Islet precursor cell (in vitro differentiated cells): Measurements from ENCODE around the gene NRROS.

ENCODE experiments used
- DNase-seq: peaks from one replicate; pipeline ENCODE4 v3.0.0-alpha.2; 2018

The NRROS gene

GRCh38 chr3:196651819-196652218 is 12.3 kb downstream of the NRROS start:
- no peak for DNase-seq

- no peak for DNase-seq
Observed at GRCh38 chr3:196652961-196653795, 13.7 kb downstream of the NRROS start.

- DNase-seq: no peak
Observed at GRCh38 chr3:196654006-196654734, 14.7 kb downstream of the NRROS start.

GRCh38 chr3:196654735-196655090 is 15.2 kb downstream of the NRROS start:
- DNase-seq: peak; percentile 71

- no peak for DNase-seq
Observed at GRCh38 chr3:196655496-196655895, 16.0 kb downstream of the NRROS start.

GRCh38 chr3:196656213-196656612 is 16.7 kb downstream of the NRROS start:
- no peak for DNase-seq

- no peak for DNase-seq
Observed at GRCh38 chr3:196659901-196660351, 20.4 kb downstream of the NRROS start.

GRCh38 chr3:196660381-196661166 is 21.1 kb downstream of the NRROS start:
- DNase-seq: no peak

- DNase-seq: no peak
Observed at GRCh38 chr3:196661400-196661799, 21.9 kb downstream of the NRROS start.

- peak; percentile 76 for DNase-seq
Observed at GRCh38 chr3:196662033-196662432, 22.5 kb downstream of the NRROS start.

GRCh38 chr3:196662711-196663571 is 23.4 kb downstream of the NRROS start:
- DNase-seq: no peak

GRCh38 chr3:196666001-196666867 is 26.7 kb downstream of the NRROS start:
- DNase-seq: peak; percentile 96

GRCh38 chr3:196667056-196667825 is 27.7 kb downstream of the NRROS start:
- DNase-seq: no peak

GRCh38 chr3:196670339-196670738 is 30.8 kb downstream of the NRROS start:
- no peak for DNase-seq

GRCh38 chr3:196673632-196674031 is 34.1 kb downstream of the NRROS start:
- DNase-seq: no peak

- DNase-seq: no peak
Observed at GRCh38 chr3:196677353-196677752, 37.9 kb downstream of the NRROS start.

- no peak for DNase-seq
Observed at GRCh38 chr3:196677931-196678330, 38.4 kb downstream of the NRROS start.

- DNase-seq: no peak
Observed at GRCh38 chr3:196684548-196685407, 45.3 kb downstream of the NRROS start.

- no peak for DNase-seq
Observed at GRCh38 chr3:196686436-196686835, 46.9 kb downstream of the NRROS start.

GRCh38 chr3:196688349-196688748 is 48.9 kb downstream of the NRROS start:
- DNase-seq: peak; percentile 80
